Esophagus squamous epithelium (tissue), 5 donors: ENCODE results near the gene FAM241A. TPM values are rescaled to one million over a fixed set of nuclear protein-coding genes. Genes with fewer than 3 reads are reported as not detected.

Experiments
- DNase-seq: peaks from one replicate; lab custom pipeline; 2025; lab: John Stamatoyannopoulos, UW
- H3K27ac ChIP-seq, 4 donors: fragments of 200-600 bp; sonication (generic); one replicate each; pipeline ENCODE4 v1.5.1; 2016 to 2019; ENCODE audit warnings: mild to moderate bottlenecking in 1 of 4
- H3K27me3 ChIP-seq, 4 donors: fragments of 200-600 bp; sonication (generic); 1 replicate in 3 of 4; 2 replicates in 1 of 4; pipeline versions ENCODE4 v1.5.1 to v1.6.0; 2017 to 2021; ENCODE audit warnings: antibody characterized with exemption in 1 of 4
- H3K36me3 ChIP-seq, 3 donors: fragments of 200-600 bp; sonication (generic); one replicate each; pipeline ENCODE4 v1.5.1; 2016 to 2019
- H3K4me1 ChIP-seq, 3 donors: fragments of 200-600 bp; sonication (generic); one replicate each; pipeline ENCODE4 v1.5.1; 2017 to 2019
- H3K4me3 ChIP-seq, 4 donors: fragments of 200-600 bp; sonication (generic); 1 replicate in 3 of 4; 2 replicates in 1 of 4; pipeline ENCODE4 v1.5.1; 2016 to 2019; ENCODE audit warnings: mild to moderate bottlenecking in 2 of 4, moderate library complexity in 1 of 4
- H3K9me3 ChIP-seq, 3 donors: fragments of 200-600 bp; sonication (generic); one replicate each; pipeline ENCODE4 v1.5.1; 2016 to 2019
- CTCF ChIP-seq, 6 experiments: fragments of 450-650 bp in 4 of 6; fragments of 200-600 bp in 2 of 6; sonication (generic) in 2 of 6; IDR thresholded peaks; one replicate each; pipeline ENCODE4 v1.5.1; 2016 to 2019; ENCODE audit warnings: antibody characterized with exemption in 6 of 6, mild to moderate bottlenecking in 4 of 6, moderate library complexity in 4 of 6
- POLR2A ChIP-seq, 4 donors: fragments of 450-650 bp; IDR thresholded peaks; one replicate each; pipeline ENCODE4 v1.6.1; 2017; ENCODE audit warnings: antibody characterized with exemption in 4 of 4, mild to moderate bottlenecking in 4 of 4, moderate library complexity in 3 of 4
- WGBS, 2 donors: methylation state at CpG; one replicate each; pipeline ENCODE4 v1.1.5; 2018; 5-methylcytosine and 5-hydroxymethylcytosine counted together
- intact Hi-C: fragments of 100-400 bp; cut with DNase I; formaldehyde crosslinking; loops from one replicate; pipeline ENCODE4 v1.15.0; 2022
- total RNA-seq, 4 donors: library from RNA; depleted of rRNA; stranded (reverse); fragments of >200 nt; gene quantifications; one replicate each; pipeline ENCODE4 v1.1.0, GENCODE V29; 2016
- donor health status: DM: yes; HTN: yes; CAD: no.

The FAM241A gene
- 1 to 10 TPM; 1.3 to 4.7 (median 4.0) TPM for total RNA-seq

- intact Hi-C loops, result loop anchor here (10.0 kb wide), 1 partner anchor 79 kb away; no protein-coding TSS in a partner anchor
- Histone ChIP-seq H3K27ac (peak within 1 kb of the TSS; percentile 87 to 96 (median 92)), H3K4me1 (peaks cover 0 to 36% (median 8%) of the 10 kb centered on the region in 3 donors), H3K36me3 (no peaks in the 10 kb centered on the region), H3K9me3 (no peaks in the 10 kb centered on the region), H3K27me3 (no peaks in the 10 kb centered on the region), H3K4me3 (peak within 1 kb of the TSS; percentile 77 to 87 (median 82))
- peak; percentile 42 for DNase-seq
- TF ChIP-seq CTCF (IDR thresholded peaks at IDR 0.05) (no peak), POLR2A (IDR thresholded peaks at IDR 0.05) (peak in 2 of 4 donors; percentile 81 to 95)
- WGBS, 2 donors, result 0% methylated on average over 2 of the region's 70 CpGs; no CpG with 5 or more reads in 1 of the 2 donors
Observed at GRCh38 chr4:112145326-112145789, at the start of gene FAM241A. TSS of gene FAM241A (plus strand) at chr4:112145454. CDS start at chr4:112145581, 127 bp downstream.

GRCh38 chr4:112098841-112099530 lies 46.3 kb upstream of the FAM241A start:
- Histone ChIP-seq H3K4me3 (no peak overlapping the region), H3K27me3 (no peaks in the 10 kb centered on the region), H3K9me3 (no peaks in the 10 kb centered on the region), H3K4me1 (no peaks in the 10 kb centered on the region), H3K27ac (no peak overlapping the region), H3K36me3 (no peaks in the 10 kb centered on the region)
- intact Hi-C loops, result loop anchor here (10.0 kb wide), 1 partner anchor 426 kb away; no protein-coding TSS in a partner anchor
- no peak for TF ChIP-seq CTCF (IDR thresholded peaks at IDR 0.05)
- no peak for TF ChIP-seq POLR2A (IDR thresholded peaks at IDR 0.05)
- 57 to 68% methylated on average over 4 of the region's 4 CpGs for WGBS, 2 donors
- DNase-seq, result no peak

- 10 to 14% methylated on average over 5 of the region's 5 CpGs for WGBS, 2 donors
- no peaks in the 10 kb centered on the region for H3K27me3 ChIP-seq
- DNase-seq, result no peak
- no peak overlapping the region for H3K27ac ChIP-seq
- TF ChIP-seq CTCF (IDR thresholded peaks at IDR 0.05), result peak in 5 of 6 experiments; percentile 53 to 78 (median 61)
- TF ChIP-seq POLR2A (IDR thresholded peaks at IDR 0.05), result no peak
- intact Hi-C loops, result loop anchor here (5.0 to 10.0 kb wide), 2 partner anchors 138 to 425 kb away; no protein-coding TSS in a partner anchor
- no peaks in the 10 kb centered on the region for H3K36me3 ChIP-seq
- no peaks in the 10 kb centered on the region for H3K4me1 ChIP-seq
- no peak overlapping the region for H3K4me3 ChIP-seq
- H3K9me3 ChIP-seq, result no peaks in the 10 kb centered on the region
Observed at GRCh38 chr4:112099701-112100297, 45.5 kb upstream of the FAM241A start.

GRCh38 chr4:112102875-112103370 lies 42.3 kb upstream of the FAM241A start:
- Histone ChIP-seq H3K36me3 (no peaks in the 10 kb centered on the region), H3K27ac (peak overlapping the region in 1 of 4 donors; percentile 32), H3K27me3 (no peaks in the 10 kb centered on the region), H3K4me1 (no peaks in the 10 kb centered on the region), H3K4me3 (no peak overlapping the region), H3K9me3 (no peaks in the 10 kb centered on the region)
- intact Hi-C loops, result loop anchor here (5.0 kb wide), 1 partner anchor 134 kb away; no protein-coding TSS in a partner anchor
- WGBS, 2 donors, result 61 to 62% methylated on average over 6 of the region's 6 CpGs
- no peak for DNase-seq
- TF ChIP-seq CTCF (IDR thresholded peaks at IDR 0.05) (no peak), POLR2A (IDR thresholded peaks at IDR 0.05) (no peak)
